Suprapubic skin (tissue), 4 donors: ENCODE data around the gene CYP2A6. TPM values are rescaled to one million over a fixed set of nuclear protein-coding genes. Genes with fewer than 3 reads are reported as not detected.
"Not testable (repeated sequence)": the region's sequence is repeated elsewhere in the genome, so short reads cannot be mapped to it uniquely, and the experiment has no call there.

ENCODE experiments used
- DNase-seq, 2 donors: peaks; one replicate each; pipeline ENCODE4 v3.0.0-alpha.2; 2019; ENCODE audit warnings: low spot score in 2 of 2
- H3K27ac ChIP-seq: fragments of 200-600 bp; sonication (generic); one replicate; pipeline ENCODE4 v1.5.1; 2019
- H3K27me3 ChIP-seq: fragments of 200-600 bp; sonication (generic); one replicate; pipeline ENCODE4 v1.5.1; 2019
- H3K36me3 ChIP-seq: fragments of 200-600 bp; sonication (generic); one replicate; pipeline ENCODE4 v1.5.1; 2019
- H3K4me1 ChIP-seq: fragments of 200-600 bp; sonication (generic); one replicate; pipeline ENCODE4 v1.5.1; 2019
- H3K4me3 ChIP-seq: fragments of 200-600 bp; sonication (generic); one replicate; pipeline ENCODE4 v1.5.1; 2019; ENCODE audit warnings: mild to moderate bottlenecking
- H3K9me3 ChIP-seq: fragments of 200-600 bp; sonication (generic); one replicate; pipeline ENCODE4 v1.5.1; 2019
- CTCF ChIP-seq, 2 donors: fragments of 200-600 bp in 1 of 2; fragments of 450-650 bp in 1 of 2; sonication (generic) in 1 of 2; IDR thresholded peaks; one replicate each; pipeline ENCODE4 v1.5.1; 2016 to 2019; ENCODE audit warnings: antibody characterized with exemption in 2 of 2, mild to moderate bottlenecking in 1 of 2, moderate library complexity in 1 of 2
- EP300 ChIP-seq: sonication (generic); formaldehyde crosslinking; IDR thresholded peaks from one replicate; pipeline ENCODE4 v1.6.1; 2017; ENCODE audit warnings: antibody characterized with exemption
- POLR2A ChIP-seq, 2 donors: fragments of 450-650 bp; IDR thresholded peaks; one replicate each; pipeline ENCODE4 v1.6.1; 2017; ENCODE audit warnings: antibody characterized with exemption in 2 of 2, mild to moderate bottlenecking in 2 of 2, moderate library complexity in 2 of 2
- POLR2AphosphoS5 ChIP-seq, 3 donors: sonication (generic); formaldehyde crosslinking; IDR thresholded peaks; one replicate each; pipeline ENCODE4 v1.6.1; 2017; ENCODE audit warnings: antibody characterized with exemption in 3 of 3
- WGBS: methylation state at CpG from one replicate; pipeline ENCODE4 v1.1.5; 2018; 5-methylcytosine and 5-hydroxymethylcytosine counted together
- total RNA-seq, 4 donors: library from RNA; depleted of rRNA; stranded (reverse); fragments of >200 nt; gene quantifications; one replicate each; pipeline ENCODE4 v1.1.0, GENCODE V29; 2016

CYP2A6 gene
- total RNA-seq, 4 donors from 2014 or later = not detected

GRCh38 chr19:40811478-40812341, 38.5 kb downstream of the CYP2A6 start:
- 18% methylated on average over 16 of the region's 35 CpGs for WGBS
- H3K4me1 ChIP-seq = peaks cover 56% of the 10 kb centered on the region
- no peak for TF ChIP-seq POLR2AphosphoS5 (IDR thresholded peaks at IDR 0.05)
- no peak for TF ChIP-seq CTCF (IDR thresholded peaks at IDR 0.05)
- TF ChIP-seq POLR2A (IDR thresholded peaks at IDR 0.05) = no peak
- no peak for TF ChIP-seq EP300
- peak overlapping the region; percentile 75 for H3K27ac ChIP-seq
- H3K4me3 ChIP-seq = peak overlapping the region; percentile 45
- H3K9me3 ChIP-seq = no peaks in the 10 kb centered on the region
- peak; percentile 64 to 68 for DNase-seq
- no peaks in the 10 kb centered on the region for H3K27me3 ChIP-seq
- H3K36me3 ChIP-seq = peaks cover 22% of the 10 kb centered on the region

- not testable (repeated sequence) for H3K9me3 ChIP-seq, H3K27me3 ChIP-seq
- 2% methylated on average over 11 of the region's 65 CpGs for WGBS
- Histone ChIP-seq H3K4me3 (peak overlapping the region; percentile 45), H3K27ac (peak overlapping the region; percentile 75), H3K4me1 (peaks cover 65% of the 10 kb centered on the region), H3K36me3 (peaks cover 22% of the 10 kb centered on the region)
- DNase-seq = peak; percentile 91 to 93
Measured at GRCh38 chr19:40810649-40811408, 39.4 kb downstream of the CYP2A6 start.

GRCh38 chr19:40810160-40810559, 40.1 kb downstream of the CYP2A6 start:
- peak overlapping the region; percentile 75 for H3K27ac ChIP-seq
- no peaks in the 10 kb centered on the region for H3K27me3 ChIP-seq
- no peak for DNase-seq
- no peaks in the 10 kb centered on the region for H3K9me3 ChIP-seq
- H3K4me1 ChIP-seq = peaks cover 71% of the 10 kb centered on the region
- 59% methylated on average over 7 of the region's 14 CpGs for WGBS
- TF ChIP-seq POLR2A (IDR thresholded peaks at IDR 0.05) (no peak), POLR2AphosphoS5 (IDR thresholded peaks at IDR 0.05) (no peak), EP300 (no peak), CTCF (IDR thresholded peaks at IDR 0.05) (no peak)
- H3K36me3 ChIP-seq = peaks cover 22% of the 10 kb centered on the region
- H3K4me3 ChIP-seq = peak overlapping the region; percentile 45

GRCh38 chr19:40809358-40810086, 40.7 kb downstream of the CYP2A6 start:
- H3K4me3 ChIP-seq = peak overlapping the region; percentile 45
- peaks cover 78% of the 10 kb centered on the region for H3K4me1 ChIP-seq
- DNase-seq = no peak
- 86% methylated on average over 24 of the region's 39 CpGs for WGBS
- no peak for TF ChIP-seq POLR2A (IDR thresholded peaks at IDR 0.05)
- no peak for TF ChIP-seq EP300
- H3K36me3 ChIP-seq = peaks cover 22% of the 10 kb centered on the region
- H3K27me3 ChIP-seq = no peaks in the 10 kb centered on the region
- H3K9me3 ChIP-seq = no peaks in the 10 kb centered on the region
- peak overlapping the region; percentile 75 for H3K27ac ChIP-seq

GRCh38 chr19:40808497-40808896, 41.8 kb downstream of the CYP2A6 start:
- Histone ChIP-seq H3K27ac (no peak overlapping the region), H3K4me1 (peaks cover 88% of the 10 kb centered on the region), H3K36me3 (peaks cover 22% of the 10 kb centered on the region), H3K4me3 (no peak overlapping the region), H3K9me3 (no peaks in the 10 kb centered on the region), H3K27me3 (no peaks in the 10 kb centered on the region)
- WGBS = 100% methylated on average over 2 of the region's 5 CpGs
- TF ChIP-seq CTCF (IDR thresholded peaks at IDR 0.05) (no peak), POLR2A (IDR thresholded peaks at IDR 0.05) (no peak), POLR2AphosphoS5 (IDR thresholded peaks at IDR 0.05) (no peak), EP300 (no peak)
- DNase-seq = no peak

GRCh38 chr19:40808021-40808325, 42.3 kb downstream of the CYP2A6 start:
- no peak for DNase-seq
- no peak overlapping the region for H3K4me3 ChIP-seq
- no CpG with 5 or more reads among the region's 2 CpGs for WGBS
- H3K27ac ChIP-seq = no peak overlapping the region
- H3K27me3 ChIP-seq = no peaks in the 10 kb centered on the region
- peaks cover 22% of the 10 kb centered on the region for H3K36me3 ChIP-seq
- no peak for TF ChIP-seq POLR2A (IDR thresholded peaks at IDR 0.05)
- TF ChIP-seq EP300 = no peak
- TF ChIP-seq POLR2AphosphoS5 (IDR thresholded peaks at IDR 0.05) = no peak
- TF ChIP-seq CTCF (IDR thresholded peaks at IDR 0.05) = no peak
- peaks cover 90% of the 10 kb centered on the region for H3K4me1 ChIP-seq
- H3K9me3 ChIP-seq = no peaks in the 10 kb centered on the region
